Stimulated activated CD4-positive, alpha-beta T cell treated with anti-CD3 and anti-CD28 coated beads, TNF-alpha, amount 100 ng/mL, for 4 hours (primary cell): Measurements from ENCODE around the gene SLC2A5.
"Not testable (repeated sequence)": the region's sequence is repeated elsewhere in the genome, so short reads cannot be mapped to it uniquely, and the experiment has no call there.

ENCODE experiments used
- DNase-seq, 3 experiments: peaks; one replicate each; pipeline ENCODE4 v3.0.0-alpha.2; 2020; ENCODE audit warnings: low read depth in 3 of 3

Gene SLC2A5, protein sequence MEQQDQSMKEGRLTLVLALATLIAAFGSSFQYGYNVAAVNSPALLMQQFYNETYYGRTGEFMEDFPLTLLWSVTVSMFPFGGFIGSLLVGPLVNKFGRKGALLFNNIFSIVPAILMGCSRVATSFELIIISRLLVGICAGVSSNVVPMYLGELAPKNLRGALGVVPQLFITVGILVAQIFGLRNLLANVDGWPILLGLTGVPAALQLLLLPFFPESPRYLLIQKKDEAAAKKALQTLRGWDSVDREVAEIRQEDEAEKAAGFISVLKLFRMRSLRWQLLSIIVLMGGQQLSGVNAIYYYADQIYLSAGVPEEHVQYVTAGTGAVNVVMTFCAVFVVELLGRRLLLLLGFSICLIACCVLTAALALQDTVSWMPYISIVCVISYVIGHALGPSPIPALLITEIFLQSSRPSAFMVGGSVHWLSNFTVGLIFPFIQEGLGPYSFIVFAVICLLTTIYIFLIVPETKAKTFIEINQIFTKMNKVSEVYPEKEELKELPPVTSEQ

DNA sequence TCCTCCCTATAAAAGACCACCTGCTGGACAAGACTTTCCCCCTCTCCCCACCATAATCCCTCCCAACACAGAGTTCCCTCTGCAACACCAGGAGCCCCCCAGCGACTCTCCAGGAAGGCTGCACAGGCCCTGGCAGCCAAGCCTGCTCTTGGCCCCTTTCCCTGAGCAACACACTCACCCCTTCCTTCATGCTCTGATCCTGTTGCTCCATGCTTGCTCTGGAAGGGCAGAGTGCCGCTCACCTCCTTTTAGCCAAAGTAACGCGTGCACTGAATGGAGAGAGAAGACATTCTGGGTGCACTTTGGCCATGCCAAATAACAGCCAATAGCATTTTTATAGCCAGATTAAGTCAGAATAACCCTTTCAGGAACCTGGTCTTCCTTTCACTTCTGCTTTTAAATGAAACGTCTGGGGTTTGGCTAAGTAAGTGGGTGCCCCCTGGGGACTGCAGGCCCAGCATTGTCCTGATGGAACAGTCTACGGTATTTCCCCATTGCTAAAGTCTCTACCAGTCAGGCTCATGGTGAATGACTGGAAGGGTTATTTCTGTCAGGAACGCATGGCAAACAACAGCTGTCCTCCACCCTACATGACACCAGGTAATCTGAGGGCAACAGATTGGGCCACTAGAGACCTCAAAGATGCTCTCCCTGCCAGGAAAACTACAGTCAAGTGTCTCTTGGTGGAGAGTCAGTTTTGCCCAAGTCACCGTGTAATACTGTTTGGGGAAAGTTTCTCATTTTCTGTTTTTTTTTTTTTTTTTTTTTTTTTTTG lies at the start of gene SLC2A5:
Gene SLC2A5, minus strand, starts transcription at position 310 of the 775 bp plus-strand sequence. Its CDS starts 99 bp downstream, at position 211.
- DNase-seq, result no peak

DNA sequence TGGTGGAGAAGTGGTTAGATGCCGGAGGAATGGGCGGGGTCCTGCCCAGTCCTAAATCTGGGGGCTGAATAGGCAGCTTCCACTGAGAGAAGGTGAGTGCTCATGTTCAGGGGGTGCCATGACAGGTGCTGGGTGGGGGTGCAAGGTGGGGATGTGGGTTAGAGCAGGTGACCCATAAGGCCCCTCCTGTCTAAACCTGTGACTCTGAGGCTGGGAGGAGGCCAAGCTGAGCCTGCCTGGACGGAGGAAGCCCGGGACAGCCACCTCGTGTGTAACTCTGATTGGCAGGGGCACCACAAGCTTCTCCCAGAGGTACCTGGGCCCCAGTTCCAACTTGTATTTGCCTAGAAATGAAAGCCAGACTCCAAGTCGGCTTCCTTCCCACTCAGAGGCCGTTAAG lies 48.8 kb upstream of the SLC2A5 start:
- DNase-seq, result no peak

DNA sequence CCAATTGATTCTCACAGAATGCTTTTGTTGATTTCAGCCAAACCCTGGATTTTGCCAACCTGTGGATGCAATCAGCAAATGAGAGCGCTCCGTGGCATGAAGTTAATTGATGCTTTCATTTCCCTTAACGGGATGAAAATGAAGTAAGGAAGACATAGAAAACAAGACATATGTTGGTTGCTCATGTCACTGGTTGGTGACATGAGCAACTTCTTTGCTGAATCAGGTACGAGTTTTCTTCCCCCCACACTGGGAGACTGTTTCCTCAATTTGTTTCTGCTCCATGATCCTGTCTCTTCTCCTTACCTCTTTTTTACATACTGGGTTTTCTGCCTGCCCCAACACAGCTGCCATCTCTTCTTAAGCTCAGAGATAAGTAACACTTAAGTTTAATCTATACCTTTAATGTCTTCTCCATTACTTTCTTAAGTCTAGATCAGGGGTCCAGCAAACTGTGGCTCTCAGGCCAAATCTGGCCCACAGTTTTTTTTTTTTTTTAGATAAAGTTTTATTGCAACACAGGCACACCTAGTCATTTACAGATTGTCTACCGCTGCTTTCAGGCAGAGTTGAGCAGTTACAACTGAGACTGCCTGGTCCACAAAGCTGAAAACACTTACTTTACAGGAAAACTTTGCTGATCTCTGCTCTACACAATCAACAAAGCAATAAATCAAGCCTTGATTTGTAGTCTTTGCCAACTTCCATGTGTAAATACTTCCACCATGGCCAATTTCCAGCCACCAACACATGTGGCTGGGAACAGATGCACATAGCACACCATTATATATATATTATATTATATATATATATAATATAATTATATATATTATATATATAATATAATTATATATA lies 46.1 kb upstream of the SLC2A5 start:
- DNase-seq, result no peak

DNA sequence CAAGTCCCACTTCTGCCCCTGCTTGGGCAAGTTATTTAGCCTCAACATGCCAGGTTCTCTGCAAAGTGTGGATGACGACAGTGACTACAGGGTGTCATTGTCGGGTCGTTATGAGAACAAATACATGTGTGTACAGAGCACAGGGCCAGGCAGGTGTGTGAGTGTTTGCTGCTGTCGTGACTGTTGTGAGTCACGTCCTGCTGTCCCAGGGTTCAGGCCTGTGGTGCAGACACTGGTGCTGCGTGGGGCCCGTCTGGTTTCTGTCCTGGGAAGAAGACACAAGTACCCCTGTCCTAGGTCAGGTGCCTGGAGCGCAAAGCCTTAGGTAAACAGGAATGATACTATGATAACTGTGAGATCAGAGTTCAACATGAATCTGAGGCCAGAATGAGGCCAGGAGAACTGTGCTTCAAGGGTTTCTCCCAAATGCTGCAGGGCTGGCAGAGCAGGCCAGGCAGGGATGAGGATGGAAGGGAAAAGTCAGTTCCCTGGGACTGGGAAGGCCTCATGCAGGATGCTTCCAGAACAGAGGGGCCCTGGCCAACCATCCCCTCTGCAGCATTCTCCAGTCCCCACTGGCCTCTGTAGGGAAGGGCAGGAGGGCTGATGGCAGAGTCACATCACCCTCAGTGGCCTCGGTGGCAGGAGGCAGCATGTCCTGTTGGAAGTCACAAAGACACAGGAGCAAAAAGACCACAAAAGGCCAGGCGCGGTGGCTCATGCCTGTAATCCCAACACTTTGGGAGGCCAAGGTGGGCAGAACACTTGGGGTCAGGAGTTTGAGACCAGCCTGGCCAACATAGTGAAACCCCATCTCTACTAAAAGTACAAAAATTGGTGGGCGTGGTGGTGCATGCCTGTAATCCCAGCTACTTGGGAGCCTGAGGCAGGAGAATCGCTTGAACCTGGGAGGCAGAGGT lies 43.8 kb upstream of the SLC2A5 start:
- DNase-seq, result no peak

DNA sequence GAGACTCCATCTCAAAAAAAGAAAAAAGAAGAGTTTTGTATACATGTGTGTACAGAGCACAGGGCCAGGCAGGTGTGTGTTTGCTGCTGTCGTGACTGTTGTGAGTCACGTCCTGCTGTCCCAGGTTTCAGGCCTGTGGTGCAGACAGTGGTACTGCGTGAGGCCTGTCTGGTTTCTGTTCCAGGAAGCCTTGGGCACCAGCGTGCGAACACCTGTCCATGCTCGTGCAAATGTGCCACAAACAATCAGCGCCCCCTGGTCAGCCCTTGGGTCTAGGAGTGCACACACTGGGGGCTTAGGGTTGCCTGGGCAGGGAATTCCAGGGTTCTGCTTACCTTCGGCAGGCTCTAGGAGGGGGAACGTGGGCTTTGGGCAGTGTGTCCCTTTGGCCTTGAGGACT lies 42.5 kb upstream of the SLC2A5 start:
- no peak for DNase-seq

DNA sequence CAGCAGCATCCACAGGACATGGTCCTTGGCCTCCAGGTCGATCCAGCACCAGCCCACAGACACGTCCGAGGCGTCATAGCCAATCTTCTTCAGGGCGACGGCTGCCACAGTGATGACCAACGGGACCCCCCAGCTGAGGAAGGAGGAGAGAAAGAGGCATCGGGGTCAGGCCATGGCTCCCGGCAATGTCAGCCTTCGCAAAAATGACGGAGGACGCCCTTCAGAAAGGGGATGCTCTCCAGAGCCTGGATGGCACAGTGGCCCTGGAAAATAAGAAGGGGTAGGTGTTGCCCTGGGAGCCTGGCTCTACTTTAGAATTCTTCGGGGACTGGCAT lies 41.9 kb upstream of the SLC2A5 start:
- no peak for DNase-seq

DNA sequence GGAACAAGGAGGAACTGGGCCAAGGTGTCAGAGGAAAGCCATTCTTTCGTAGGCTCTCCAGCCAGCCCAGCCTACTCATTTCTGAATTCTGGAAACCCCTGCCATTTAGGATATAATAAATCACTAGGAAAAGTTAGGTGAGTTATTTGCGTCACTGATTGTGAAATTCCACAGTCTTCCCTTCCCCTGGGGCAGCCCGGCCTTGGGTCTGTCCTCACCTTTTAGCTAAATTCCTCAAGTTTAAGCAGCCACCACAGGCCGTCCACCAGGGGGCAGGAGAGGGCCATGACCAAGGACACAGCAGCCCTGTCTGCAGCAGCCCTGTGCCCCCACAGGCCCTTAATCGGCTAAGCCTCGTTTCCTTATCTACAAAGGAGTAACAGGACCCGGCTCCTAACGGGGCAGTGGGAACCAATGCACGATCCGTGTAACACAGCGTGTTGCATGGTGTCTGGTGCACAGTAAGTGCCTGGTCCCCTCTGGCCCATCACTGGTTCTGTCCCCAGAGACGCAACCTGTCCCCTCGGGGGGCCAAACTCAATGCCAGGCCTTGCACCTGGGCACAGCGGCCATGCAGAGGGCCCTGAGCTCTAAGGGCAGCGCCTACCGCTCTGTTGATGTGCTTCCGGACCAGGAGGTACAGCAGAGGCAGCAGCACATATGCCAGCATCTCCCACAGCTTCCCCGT lies 41.4 kb upstream of the SLC2A5 start:
- peak; percentile 61 to 79 (median 70) for DNase-seq

DNA sequence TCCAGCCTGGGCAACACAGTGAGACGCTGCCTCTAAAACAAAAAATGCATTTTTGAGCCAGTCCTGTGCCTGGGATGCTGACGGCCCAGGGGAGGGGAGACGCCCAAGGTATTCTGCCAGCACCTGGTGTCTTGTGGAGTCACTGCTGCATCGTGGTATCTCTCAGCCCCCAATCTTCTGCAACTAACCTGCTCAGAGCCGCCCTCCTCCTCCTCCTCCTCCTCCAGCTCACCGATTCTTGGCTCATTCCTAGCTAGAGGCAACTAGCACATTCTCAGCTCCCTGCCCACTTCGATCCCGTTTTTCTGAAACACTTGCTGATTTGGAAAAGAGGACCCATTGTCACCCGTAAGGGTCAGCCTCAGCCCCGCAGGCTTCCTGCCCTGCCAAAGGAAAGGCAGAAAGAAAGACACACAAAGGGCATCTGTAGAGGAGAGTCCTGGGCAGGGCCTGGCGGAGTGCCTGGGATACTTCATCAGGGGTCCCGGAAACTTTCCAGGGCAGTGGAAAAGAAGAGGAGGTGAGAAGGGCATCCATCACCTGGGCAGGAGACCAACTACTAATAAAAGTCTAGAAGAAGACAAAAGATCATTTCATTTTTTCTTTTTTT lies 38.7 kb upstream of the SLC2A5 start:
- no peak for DNase-seq

DNA sequence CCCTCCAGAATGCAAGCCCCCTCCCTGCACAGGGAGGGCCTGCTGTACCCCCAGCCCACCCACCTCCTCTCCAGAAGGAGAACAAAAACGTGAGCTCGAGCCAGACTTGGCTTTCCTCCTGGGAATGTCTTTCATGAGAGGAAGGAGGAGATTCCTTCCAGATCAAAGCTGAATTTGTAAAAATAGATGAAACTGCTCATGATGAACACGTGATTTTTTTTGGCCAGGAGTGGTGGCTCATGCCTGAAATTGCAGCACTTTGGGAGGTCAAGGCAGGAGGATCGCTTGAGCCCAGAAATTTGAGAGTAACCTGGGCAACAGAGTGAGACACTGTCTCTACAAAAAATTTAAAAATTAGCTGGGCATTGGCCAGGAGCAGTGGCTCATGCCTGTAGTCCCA lies 37.7 kb upstream of the SLC2A5 start:
- no peak for DNase-seq

DNA sequence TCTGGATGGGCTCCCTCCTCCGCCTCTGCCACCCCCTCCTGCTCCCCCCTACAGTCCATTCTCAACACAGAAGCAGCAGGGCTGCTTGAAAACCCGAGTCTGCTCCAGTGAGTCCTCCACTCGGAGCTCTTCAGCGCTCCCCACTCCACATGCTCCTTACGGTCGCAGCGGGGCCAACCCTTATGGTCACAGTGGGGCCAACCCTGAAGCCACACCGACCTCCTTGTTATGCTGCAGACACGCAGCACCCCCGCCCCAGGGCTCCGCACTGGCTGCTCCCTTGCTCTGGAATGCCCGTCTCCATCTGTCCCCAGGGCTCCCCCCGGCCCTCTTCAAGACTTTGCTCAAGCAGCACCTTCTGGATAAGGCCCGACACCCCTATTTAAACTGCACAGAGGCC lies 36.9 kb upstream of the SLC2A5 start:
- no peak for DNase-seq

DNA sequence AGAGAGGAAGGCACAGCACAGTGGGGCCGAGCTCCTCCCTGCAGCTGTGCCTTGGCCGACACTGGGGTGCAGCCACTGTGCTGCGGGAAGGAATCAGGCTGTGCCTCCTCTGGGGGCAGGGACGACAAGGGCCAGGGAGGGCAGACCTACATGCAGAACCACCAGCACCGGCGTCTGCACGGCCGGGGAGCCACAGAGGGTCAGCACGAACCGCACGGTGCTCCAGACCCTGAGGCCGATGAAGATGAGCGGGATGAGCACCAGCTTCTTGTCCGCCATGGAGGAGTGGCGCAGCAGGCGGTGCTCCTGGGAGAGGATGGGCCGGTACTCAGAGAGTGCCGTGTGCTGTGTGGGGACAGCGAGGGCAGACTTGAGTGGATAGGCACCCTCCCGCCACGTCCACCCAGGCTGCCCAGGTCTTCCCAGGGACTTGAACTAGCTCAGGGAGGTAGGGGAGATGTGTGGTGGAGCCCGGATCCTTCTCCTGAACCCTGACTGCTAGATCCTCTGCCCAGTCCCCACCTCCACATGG lies 36.0 kb upstream of the SLC2A5 start:
- no peak for DNase-seq

DNA sequence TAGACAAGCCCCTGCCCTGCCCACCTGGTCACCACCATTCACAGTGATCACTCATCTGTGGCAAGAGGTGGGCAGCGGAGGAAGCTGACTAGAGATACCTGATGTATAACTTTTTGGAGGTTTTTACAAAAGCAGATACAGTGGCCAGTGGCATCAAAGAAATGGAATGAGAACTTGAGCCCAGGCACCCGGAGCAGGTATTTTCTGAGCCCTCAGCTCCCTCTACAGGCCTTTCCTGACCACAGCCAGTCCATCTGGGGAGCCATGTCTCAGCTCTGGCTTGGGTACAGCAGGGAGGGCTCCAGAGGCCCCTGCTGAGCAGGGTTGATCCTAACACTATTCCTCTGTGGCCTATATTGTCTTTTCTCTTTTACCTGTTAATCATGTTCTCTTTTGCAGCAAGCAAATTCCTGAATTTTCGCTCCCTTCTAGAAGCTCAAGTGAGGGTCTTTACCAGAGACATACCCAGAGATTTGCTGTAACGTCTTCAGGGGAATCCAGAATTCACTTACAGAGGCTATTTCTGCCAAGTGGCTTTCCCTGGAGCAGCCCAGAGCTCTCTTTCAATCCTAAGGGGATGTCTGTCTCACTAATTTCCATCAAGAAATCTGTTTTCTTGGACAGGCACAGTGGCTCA lies 32.2 kb upstream of the SLC2A5 start:
- no peak for DNase-seq

DNA sequence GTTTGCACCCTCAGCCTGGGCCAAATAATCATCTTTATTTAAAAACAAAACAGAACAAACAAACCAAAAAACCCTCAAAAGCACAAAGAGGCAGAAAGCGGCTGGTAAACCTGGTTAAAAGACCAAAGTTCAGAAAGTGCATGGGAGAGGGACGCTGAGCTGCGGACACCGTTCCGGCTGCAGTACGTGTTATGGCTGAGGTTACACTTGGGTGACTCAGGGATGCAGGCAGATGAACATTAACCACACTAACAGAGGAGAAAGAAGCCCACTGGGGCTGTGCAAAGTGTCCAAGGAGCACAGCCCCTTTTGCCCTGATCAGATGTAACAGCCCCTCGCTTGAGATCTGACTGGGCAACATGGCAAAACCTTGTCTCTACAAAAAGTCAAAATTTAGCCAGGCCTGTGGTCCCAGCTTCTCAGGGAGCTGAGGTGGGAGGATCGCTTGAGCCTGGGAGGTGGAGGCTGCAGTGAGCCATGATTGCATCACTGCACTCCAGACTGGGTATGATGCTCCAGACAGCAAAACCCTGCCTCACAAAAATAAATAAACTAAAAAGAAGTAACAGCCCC lies 31.1 kb upstream of the SLC2A5 start:
- DNase-seq, result no peak

DNA sequence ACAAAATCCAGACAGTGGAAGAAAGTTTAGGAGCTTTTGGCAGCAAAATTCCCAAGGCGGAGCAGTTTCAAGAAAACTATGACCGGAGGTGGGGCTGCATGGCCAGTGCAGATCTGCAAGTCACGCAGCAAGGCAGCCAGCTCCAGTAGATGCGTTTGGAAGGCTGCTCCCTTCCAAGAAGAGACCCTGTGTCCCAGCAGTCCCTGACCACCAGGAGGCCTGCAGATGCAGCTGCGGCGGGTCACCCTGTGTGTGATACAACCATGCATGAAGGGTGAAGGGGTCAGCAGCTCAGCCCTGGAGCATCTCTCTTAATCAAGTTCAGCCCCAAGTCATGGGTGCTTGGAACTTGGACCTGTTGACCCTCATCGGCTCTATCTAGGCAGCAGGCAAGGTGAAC lies 30.1 kb upstream of the SLC2A5 start:
- no peak for DNase-seq

DNA sequence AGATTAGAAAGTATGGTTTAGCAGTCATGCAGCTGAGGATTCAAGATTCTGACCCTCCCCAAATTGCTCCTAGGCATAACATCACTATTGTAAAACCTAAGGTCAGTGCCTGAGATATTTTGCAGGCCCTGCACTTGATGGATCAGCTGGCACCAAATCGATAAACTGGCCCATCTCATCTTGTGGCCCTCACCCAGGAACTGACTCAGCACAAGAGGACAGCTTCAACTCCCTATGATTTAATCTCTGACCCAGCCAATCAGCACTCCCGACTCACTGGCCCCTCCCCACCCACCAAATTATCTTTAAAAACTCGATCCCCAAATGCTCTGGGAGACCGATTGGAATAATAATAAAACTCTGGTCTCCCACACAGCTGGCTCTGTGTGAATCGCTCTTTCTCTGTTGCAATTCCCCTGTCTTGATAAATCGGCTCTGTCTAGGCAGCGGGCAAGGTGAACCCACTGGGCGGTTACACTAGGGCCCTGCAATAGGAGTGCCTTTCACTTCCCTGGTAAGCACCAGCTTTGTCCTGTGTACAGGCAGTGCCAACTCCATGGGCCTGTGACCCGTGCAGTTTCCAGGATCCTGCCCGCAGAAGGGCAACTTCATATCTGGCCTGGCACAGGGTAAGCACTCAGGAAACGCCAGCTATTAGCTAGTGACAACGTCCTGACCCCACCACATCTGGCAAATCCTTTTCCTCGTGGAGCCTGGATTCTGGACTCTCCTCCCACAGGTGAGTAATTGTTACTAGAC lies 28.7 kb upstream of the SLC2A5 start:
- DNase-seq, result no peak

DNA sequence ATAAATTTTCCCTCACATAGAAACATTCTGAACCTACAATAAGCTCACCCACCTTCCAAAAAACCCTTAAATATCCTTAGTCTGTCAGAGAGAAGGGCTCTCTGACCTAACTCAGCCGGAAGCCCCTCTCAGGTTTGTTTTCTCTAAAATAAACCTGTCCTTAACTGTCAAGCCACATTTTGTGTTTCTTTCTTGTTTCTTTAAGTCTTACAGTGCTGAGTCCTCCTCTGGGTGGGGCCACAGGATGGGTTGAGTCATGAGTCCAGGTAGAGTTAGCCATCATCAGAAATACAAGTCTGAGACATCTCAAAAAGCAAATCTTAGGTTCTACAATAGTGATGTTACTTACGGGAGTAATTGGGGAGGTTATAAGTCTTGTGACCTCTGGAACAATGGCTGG lies 26.4 kb upstream of the SLC2A5 start:
- DNase-seq, result no peak

DNA sequence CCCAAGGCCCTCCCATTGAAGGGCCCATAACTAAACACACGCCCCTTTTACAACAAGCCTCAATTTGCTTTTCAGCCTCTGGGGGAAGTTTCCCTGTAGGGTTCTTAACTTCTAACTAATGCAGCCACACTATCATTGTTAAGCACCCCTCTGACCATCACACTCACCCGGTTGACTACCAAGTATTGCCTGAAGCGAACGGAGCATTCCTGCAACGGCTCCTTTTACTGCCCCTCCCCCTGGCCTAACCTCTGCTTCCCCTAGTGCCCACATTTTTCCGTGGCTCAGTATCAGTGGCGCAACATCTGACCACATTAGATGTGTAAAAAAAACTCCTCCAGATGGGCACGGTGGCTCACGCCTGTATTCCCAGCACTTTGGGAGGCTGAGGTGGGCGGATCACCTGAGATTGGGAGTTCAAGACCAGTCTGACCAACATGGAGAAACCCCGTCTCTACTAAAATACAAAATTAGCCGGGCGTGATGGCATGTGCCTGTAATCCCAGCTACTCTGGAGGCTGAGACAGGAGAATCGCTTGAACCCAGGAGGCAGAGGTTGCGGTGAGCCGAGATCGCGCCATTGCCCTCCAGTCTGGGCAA lies 24.7 kb upstream of the SLC2A5 start:
- not testable (repeated sequence) for DNase-seq

DNA sequence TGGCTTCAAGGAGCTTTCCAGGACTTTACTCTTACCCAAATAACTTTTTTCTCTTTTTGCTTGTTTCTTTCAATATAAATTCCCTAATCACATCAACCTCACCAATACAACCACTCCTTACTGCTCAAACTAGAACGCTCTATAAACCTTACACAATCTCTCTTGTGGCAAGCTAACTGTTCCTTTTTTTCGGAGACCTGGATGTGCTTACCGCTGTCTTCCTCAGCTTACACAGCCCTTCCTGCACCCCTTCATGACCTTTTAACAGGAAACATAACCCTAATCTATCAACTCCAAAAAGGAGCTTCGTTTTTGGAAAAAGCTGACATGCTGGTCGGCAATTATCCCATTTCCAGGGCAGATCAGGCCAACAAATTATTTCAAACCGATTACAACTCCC lies 24.1 kb upstream of the SLC2A5 start:
- DNase-seq, result no peak
